HEK293 (cell line): ENCODE results near the gene PDZRN4.

Experiments
- CTCF ChIA-PET: fragments of 350-600 bp; formaldehyde crosslinking; extraction: SDS; loops from one replicate; lab custom pipeline; 2021; ENCODE audit warnings: antibody characterized with exemption; lab: Yijun Ruan, JAX
- POLR2A ChIA-PET: fragments of 300-600 bp; formaldehyde crosslinking; extraction: SDS; loops from one replicate; lab custom pipeline; 2020; ENCODE audit warnings: antibody characterized with exemption, inconsistent platforms; lab: Yijun Ruan, JAX
- H3K27ac ChIP-seq: fragments of 200-500 bp; sonication (Bioruptor generic); 2 replicates; pipeline ENCODE4 v1.5.1; 2014; ENCODE audit warnings: low read depth, low read length, control low read depth, inconsistent platforms; ENCODE audit errors: extremely low read depth
- H3K36me3 ChIP-seq, 2 experiments: fragments of 200-500 bp in 1 of 2; sonication (Bioruptor generic) in 1 of 2; 1 replicate in 1 of 2; 2 replicates in 1 of 2; pipeline ENCODE4 v1.5.1; 2014 to 2017; ENCODE audit warnings: inconsistent platforms in 2 of 2, low read length in 2 of 2; ENCODE audit not compliant: control insufficient read depth in 2 of 2, insufficient read depth in 1 of 2
- H3K4me1 ChIP-seq: fragments of 200-500 bp; sonication (Bioruptor generic); 2 replicates; pipeline ENCODE4 v1.5.1; 2014; ENCODE audit warnings: mild to moderate bottlenecking, low read length, inconsistent platforms; ENCODE audit not compliant: control insufficient read depth, insufficient read depth
- H3K4me3 ChIP-seq: 2 replicates; pipeline ENCODE4 v1.5.1; 2011; ENCODE audit warnings: low read depth, mild to moderate bottlenecking, control low read depth, low read length, moderate library complexity
- H3K9me3 ChIP-seq: fragments of 200-500 bp; sonication (Bioruptor generic); 2 replicates; pipeline ENCODE4 v1.5.1; 2014; ENCODE audit warnings: low read depth, low read length, inconsistent platforms; ENCODE audit not compliant: control insufficient read depth, insufficient read depth
- BCL11B ChIP-seq: fragments of 450-650 bp; formaldehyde crosslinking; IDR thresholded peaks from 2 replicates; pipeline ENCODE4 v1.5.1; 2016; ENCODE audit warnings: low read depth, missing biosample characterization, missing genetic modification characterization
- FEZF1 ChIP-seq: fragments of 450-650 bp; formaldehyde crosslinking; IDR thresholded peaks from 2 replicates; pipeline ENCODE4 v1.5.1; 2016; ENCODE audit warnings: missing biosample characterization, missing genetic modification characterization
- GLIS2 ChIP-seq: fragments of 450-650 bp; formaldehyde crosslinking; IDR thresholded peaks from 2 replicates; pipeline ENCODE4 v1.5.1; 2016; ENCODE audit warnings: missing biosample characterization, missing genetic modification characterization
- KLF9 ChIP-seq: fragments of 450-650 bp; formaldehyde crosslinking; IDR thresholded peaks from 2 replicates; pipeline ENCODE4 v1.5.1; 2016; ENCODE audit warnings: missing biosample characterization, missing genetic modification characterization, low read depth
- OSR2 ChIP-seq: fragments of 450-650 bp; formaldehyde crosslinking; IDR thresholded peaks from 2 replicates; pipeline ENCODE4 v1.5.1; 2016; ENCODE audit warnings: missing biosample characterization, missing genetic modification characterization
- REPIN1 ChIP-seq: fragments of 450-650 bp; formaldehyde crosslinking; IDR thresholded peaks from 2 replicates; pipeline ENCODE4 v1.5.1; 2017; ENCODE audit warnings: missing biosample characterization, missing genetic modification characterization, low read depth
- SP2 ChIP-seq: fragments of 450-650 bp; formaldehyde crosslinking; IDR thresholded peaks from 2 replicates; pipeline ENCODE4 v1.5.1; 2016; ENCODE audit warnings: missing biosample characterization, missing genetic modification characterization
- TCF7L2 ChIP-seq: IDR thresholded peaks from 2 replicates; pipeline ENCODE4 v1.6.1; 2011; ENCODE audit warnings: low read depth, mild to moderate bottlenecking, inconsistent platforms, low read length, moderate library complexity, borderline replicate concordance
- ZNF132 ChIP-seq: fragments of 450-650 bp; formaldehyde crosslinking; IDR thresholded peaks from 2 replicates; pipeline ENCODE4 v1.5.1; 2017; ENCODE audit warnings: missing biosample characterization, missing genetic modification characterization, borderline replicate concordance
- ZNF169 ChIP-seq: fragments of 450-650 bp; formaldehyde crosslinking; IDR thresholded peaks from 2 replicates; pipeline ENCODE4 v1.5.1; 2016; ENCODE audit warnings: missing biosample characterization, missing genetic modification characterization
- ZNF184 ChIP-seq: fragments of 450-650 bp; IDR thresholded peaks from 2 replicates; pipeline ENCODE4 v1.5.1; 2018; ENCODE audit warnings: missing biosample characterization, mild to moderate bottlenecking, missing genetic modification characterization
- ZNF23 ChIP-seq: fragments of 450-650 bp; formaldehyde crosslinking; IDR thresholded peaks from 2 replicates; pipeline ENCODE4 v1.5.1; 2016; ENCODE audit warnings: missing biosample characterization, missing genetic modification characterization, borderline replicate concordance
- ZNF239 ChIP-seq: fragments of 450-650 bp; formaldehyde crosslinking; IDR thresholded peaks from 2 replicates; pipeline ENCODE4 v1.5.1; 2016; ENCODE audit warnings: missing biosample characterization, missing genetic modification characterization
- ZNF366 ChIP-seq: fragments of 450-650 bp; formaldehyde crosslinking; conservative IDR thresholded peaks from 2 replicates; pipeline ENCODE4 v1.5.1; 2016; ENCODE audit warnings: missing biosample characterization, missing genetic modification characterization
- ZNF558 ChIP-seq: fragments of 450-650 bp; formaldehyde crosslinking; IDR thresholded peaks from 2 replicates; pipeline ENCODE4 v1.5.1; 2016; ENCODE audit warnings: missing biosample characterization, missing genetic modification characterization
- ZNF610 ChIP-seq: fragments of 450-650 bp; formaldehyde crosslinking; IDR thresholded peaks from 2 replicates; pipeline ENCODE4 v1.5.1; 2016; ENCODE audit warnings: missing biosample characterization, missing genetic modification characterization, borderline replicate concordance
- ZNF660 ChIP-seq: fragments of 450-650 bp; IDR thresholded peaks from 2 replicates; pipeline ENCODE4 v1.5.1; 2018; ENCODE audit warnings: missing biosample characterization, mild to moderate bottlenecking, missing genetic modification characterization
- ZNF843 ChIP-seq: fragments of 450-650 bp; formaldehyde crosslinking; IDR thresholded peaks from 2 replicates; pipeline ENCODE4 v1.5.1; 2016; ENCODE audit warnings: missing biosample characterization, missing genetic modification characterization
- ZSCAN16 ChIP-seq: fragments of 450-650 bp; formaldehyde crosslinking; IDR thresholded peaks from 2 replicates; pipeline ENCODE4 v1.5.1; 2016; ENCODE audit warnings: missing biosample characterization, missing genetic modification characterization
- ZSCAN23 ChIP-seq: fragments of 450-650 bp; formaldehyde crosslinking; IDR thresholded peaks from 2 replicates; pipeline ENCODE4 v1.5.1; 2016; ENCODE audit warnings: missing biosample characterization, missing genetic modification characterization
- TF ChIP-seq, protein P1 (sequence below): fragments of 450-650 bp; formaldehyde crosslinking; conservative IDR thresholded peaks from 2 replicates; pipeline ENCODE4 v1.5.1; 2016; ENCODE audit warnings: low read depth, missing biosample characterization, missing genetic modification characterization
- TF ChIP-seq, protein P2 (sequence below): fragments of 450-650 bp; formaldehyde crosslinking; IDR thresholded peaks from 2 replicates; pipeline ENCODE4 v1.5.1; 2016; ENCODE audit warnings: missing biosample characterization, missing genetic modification characterization
- TF ChIP-seq, protein P3 (sequence below): sonication (generic); formaldehyde crosslinking; IDR thresholded peaks from 2 replicates; pipeline ENCODE4 v1.8.1; 2022; ENCODE audit warnings: mild to moderate bottlenecking, moderate library complexity, missing genetic modification reagents
- TF ChIP-seq, protein P4 (sequence below): fragments of 450-650 bp; formaldehyde crosslinking; IDR thresholded peaks from 2 replicates; pipeline ENCODE4; 2016; ENCODE audit warnings: missing biosample characterization, missing genetic modification characterization
- TF ChIP-seq, protein P5 (sequence below): fragments of 450-650 bp; formaldehyde crosslinking; IDR thresholded peaks from 2 replicates; pipeline ENCODE4 v1.5.1; 2016; ENCODE audit warnings: missing biosample characterization, missing genetic modification characterization

PDZRN4 gene

DNA sequence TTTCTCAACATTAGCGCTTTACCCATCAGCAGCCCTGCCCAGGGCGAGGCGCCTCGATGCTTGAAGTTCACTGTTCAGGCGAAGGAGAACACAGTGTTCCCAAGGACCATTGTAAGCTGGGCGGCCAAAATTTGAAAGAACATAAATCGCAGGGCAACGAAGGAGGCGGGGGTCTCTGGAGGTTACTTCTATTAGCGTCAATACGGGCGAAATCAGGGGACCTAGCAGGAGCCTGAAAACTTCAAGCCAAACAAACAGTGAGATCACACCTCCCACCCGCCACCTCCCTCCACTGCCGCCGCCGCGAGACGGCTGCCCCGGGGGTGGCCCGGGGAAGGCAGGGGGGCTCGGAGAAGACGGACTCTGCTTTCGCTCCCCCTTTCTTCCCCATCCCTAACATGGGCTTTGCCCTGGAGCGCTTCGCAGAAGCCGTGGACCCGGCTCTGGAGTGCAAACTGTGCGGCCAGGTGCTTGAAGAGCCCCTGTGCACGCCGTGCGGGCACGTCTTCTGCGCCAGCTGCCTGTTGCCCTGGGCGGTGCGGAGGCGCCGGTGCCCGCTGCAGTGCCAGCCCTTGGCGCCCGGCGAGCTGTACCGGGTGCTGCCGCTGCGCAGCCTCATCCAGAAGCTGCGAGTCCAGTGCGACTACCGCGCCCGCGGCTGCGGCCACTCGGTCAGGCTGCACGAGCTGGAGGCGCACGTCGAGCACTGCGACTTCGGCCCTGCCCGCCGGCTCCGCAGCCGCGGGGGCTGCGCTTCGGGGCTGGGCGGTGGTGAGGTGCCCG, at the start of gene PDZRN4 (continued):
- TF ChIP-seq, protein P1, sequence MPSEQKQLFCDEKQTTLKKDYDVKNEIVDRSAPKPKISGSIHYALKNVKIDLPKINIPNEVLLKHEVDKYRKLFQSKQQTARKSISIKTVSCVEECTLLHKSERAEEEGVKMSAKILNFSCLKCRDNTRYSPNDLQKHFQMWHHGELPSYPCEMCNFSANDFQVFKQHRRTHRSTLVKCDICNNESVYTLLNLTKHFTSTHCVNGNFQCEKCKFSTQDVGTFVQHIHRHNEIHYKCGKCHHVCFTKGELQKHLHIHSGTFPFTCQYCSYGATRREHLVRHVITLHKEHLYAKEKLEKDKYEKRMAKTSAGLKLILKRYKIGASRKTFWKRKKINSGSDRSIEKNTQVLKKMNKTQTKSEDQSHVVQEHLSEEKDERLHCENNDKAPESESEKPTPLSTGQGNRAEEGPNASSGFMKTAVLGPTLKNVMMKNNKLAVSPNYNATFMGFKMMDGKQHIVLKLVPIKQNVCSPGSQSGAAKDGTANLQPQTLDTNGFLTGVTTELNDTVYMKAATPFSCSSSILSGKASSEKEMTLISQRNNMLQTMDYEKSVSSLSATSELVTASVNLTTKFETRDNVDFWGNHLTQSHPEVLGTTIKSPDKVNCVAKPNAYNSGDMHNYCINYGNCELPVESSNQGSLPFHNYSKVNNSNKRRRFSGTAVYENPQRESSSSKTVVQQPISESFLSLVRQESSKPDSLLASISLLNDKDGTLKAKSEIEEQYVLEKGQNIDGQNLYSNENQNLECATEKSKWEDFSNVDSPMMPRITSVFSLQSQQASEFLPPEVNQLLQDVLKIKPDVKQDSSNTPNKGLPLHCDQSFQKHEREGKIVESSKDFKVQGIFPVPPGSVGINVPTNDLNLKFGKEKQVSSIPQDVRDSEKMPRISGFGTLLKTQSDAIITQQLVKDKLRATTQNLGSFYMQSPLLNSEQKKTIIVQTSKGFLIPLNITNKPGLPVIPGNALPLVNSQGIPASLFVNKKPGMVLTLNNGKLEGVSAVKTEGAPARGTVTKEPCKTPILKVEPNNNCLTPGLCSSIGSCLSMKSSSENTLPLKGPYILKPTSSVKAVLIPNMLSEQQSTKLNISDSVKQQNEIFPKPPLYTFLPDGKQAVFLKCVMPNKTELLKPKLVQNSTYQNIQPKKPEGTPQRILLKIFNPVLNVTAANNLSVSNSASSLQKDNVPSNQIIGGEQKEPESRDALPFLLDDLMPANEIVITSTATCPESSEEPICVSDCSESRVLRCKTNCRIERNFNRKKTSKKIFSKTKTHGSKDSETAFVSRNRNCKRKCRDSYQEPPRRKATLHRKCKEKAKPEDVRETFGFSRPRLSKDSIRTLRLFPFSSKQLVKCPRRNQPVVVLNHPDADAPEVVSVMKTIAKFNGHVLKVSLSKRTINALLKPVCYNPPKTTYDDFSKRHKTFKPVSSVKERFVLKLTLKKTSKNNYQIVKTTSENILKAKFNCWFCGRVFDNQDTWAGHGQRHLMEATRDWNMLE, result no peak
- TF ChIP-seq OSR2 (tag by site-specific recombination), result no peak
- TF ChIP-seq, all 188 proteins: peak for 3

DNA sequence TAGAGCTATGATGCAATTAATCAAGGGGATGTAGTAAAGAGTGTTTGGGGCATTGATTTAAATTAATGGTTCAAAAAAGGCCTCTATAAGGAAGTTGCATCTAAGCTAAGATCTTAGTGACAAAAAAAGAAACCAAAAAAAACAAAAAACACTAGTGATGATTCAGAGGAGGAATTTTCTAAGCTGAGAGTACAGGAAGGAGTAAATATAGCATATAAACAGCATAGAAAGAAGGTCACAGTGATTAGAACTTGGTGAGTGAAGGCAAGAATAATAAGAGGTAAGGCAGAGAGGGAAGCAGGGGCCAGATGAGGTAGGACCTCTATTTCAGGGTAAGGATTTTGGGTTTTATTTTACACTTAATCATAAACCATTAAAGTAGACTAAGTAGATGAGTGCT, 48.0 kb upstream of the PDZRN4 start:
- Histone ChIP-seq H3K9me3 (no peaks in the 10 kb centered on the region), H3K27ac (no peak overlapping the region), H3K4me1 (no peaks in the 10 kb centered on the region), H3K36me3 (no peaks in the 10 kb centered on the region), H3K4me3 (no peak overlapping the region)
- POLR2A ChIA-PET, result no interaction called here
- TF ChIP-seq ZNF558 (tag by site-specific recombination), result no peak
- TF ChIP-seq, protein P2, sequence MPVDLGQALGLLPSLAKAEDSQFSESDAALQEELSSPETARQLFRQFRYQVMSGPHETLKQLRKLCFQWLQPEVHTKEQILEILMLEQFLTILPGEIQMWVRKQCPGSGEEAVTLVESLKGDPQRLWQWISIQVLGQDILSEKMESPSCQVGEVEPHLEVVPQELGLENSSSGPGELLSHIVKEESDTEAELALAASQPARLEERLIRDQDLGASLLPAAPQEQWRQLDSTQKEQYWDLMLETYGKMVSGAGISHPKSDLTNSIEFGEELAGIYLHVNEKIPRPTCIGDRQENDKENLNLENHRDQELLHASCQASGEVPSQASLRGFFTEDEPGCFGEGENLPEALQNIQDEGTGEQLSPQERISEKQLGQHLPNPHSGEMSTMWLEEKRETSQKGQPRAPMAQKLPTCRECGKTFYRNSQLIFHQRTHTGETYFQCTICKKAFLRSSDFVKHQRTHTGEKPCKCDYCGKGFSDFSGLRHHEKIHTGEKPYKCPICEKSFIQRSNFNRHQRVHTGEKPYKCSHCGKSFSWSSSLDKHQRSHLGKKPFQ (tag by site-specific recombination), result no peak
- no peak for TF ChIP-seq ZNF132 (tag by site-specific recombination)
- TF ChIP-seq ZNF660 (tag by site-specific recombination), result no peak
- TF ChIP-seq ZNF366 (tag by site-specific recombination), result no peak
- TF ChIP-seq, protein P3, sequence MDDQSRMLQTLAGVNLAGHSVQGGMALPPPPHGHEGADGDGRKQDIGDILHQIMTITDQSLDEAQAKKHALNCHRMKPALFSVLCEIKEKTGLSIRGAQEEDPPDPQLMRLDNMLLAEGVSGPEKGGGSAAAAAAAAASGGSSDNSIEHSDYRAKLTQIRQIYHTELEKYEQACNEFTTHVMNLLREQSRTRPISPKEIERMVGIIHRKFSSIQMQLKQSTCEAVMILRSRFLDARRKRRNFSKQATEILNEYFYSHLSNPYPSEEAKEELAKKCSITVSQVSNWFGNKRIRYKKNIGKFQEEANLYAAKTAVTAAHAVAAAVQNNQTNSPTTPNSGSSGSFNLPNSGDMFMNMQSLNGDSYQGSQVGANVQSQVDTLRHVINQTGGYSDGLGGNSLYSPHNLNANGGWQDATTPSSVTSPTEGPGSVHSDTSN (CRISPR knock-in tag), result no peak
- CTCF ChIA-PET, result interaction anchor here (0.7 kb wide), 1 partner anchor 12 kb away, joined by 3 read pairs; no protein-coding TSS in a partner anchor

DNA sequence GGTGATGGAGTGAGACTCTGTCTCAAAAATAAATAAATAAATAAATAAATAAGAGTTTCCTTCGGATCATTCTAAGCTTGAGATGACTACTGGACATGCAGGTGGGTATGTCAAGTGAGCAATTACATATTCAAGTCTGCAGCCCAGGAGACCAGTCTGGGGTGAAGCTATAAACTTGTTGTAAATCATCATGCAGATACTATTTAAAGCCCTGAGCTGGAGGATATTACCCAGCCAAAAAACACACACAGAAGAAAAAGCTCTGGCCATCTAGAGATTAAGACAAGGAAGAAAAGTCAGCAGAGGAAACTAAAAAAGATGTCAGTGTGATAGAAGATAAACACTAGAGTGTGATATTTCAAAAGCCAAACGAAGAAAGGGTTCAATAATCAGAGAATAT, 47.0 kb upstream of the PDZRN4 start:
- H3K27ac ChIP-seq, result no peak overlapping the region
- ChIA-PET CTCF (interaction anchor here (0.6 to 0.7 kb wide), 2 partner anchors 67 to 85 kb away, joined by 3 to 4 read pairs; no protein-coding TSS in a partner anchor), POLR2A (no interaction called here)
- no peaks in the 10 kb centered on the region for H3K9me3 ChIP-seq
- no peaks in the 10 kb centered on the region for H3K4me1 ChIP-seq
- no peak overlapping the region for H3K4me3 ChIP-seq
- no peaks in the 10 kb centered on the region for H3K36me3 ChIP-seq
- TF ChIP-seq ZNF184 (tag by site-specific recombination) (no peak), ZNF169 (no peak), BCL11B (no peak), ZSCAN23 (tag by site-specific recombination) (no peak), ZSCAN16 (tag by site-specific recombination) (no peak), KLF9 (tag by site-specific recombination) (no peak), ZNF239 (tag by site-specific recombination) (no peak), REPIN1 (tag by site-specific recombination) (no peak), ZNF843 (tag by site-specific recombination) (no peak), GLIS2 (tag by site-specific recombination) (no peak), TCF7L2 (no peak), ZNF610 (tag by site-specific recombination) (no peak), ZNF23 (tag by site-specific recombination) (no peak), SP2 (no peak), FEZF1 (tag by site-specific recombination) (no peak)
- TF ChIP-seq, protein P4, sequence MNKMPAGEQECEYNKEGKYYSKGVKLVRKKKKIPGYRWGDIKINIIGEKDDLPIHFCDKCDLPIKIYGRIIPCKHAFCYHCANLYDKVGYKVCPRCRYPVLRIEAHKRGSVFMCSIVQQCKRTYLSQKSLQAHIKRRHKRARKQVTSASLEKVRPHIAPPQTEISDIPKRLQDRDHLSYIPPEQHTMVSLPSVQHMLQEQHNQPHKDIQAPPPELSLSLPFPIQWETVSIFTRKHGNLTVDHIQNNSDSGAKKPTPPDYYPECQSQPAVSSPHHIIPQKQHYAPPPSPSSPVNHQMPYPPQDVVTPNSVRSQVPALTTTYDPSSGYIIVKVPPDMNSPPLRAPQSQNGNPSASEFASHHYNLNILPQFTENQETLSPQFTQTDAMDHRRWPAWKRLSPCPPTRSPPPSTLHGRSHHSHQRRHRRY (tag by site-specific recombination), result no peak
- TF ChIP-seq, protein P5, sequence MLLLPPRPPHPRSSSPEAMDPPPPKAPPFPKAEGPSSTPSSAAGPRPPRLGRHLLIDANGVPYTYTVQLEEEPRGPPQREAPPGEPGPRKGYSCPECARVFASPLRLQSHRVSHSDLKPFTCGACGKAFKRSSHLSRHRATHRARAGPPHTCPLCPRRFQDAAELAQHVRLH (tag by site-specific recombination), result no peak
